Measurements from ENCODE around the gene NIPAL1.

GRCh38 chr4:47996021-47996420 is 20.6 kb upstream of the NIPAL1 start:
- TF ChIP-seq CTCF (IDR thresholded peaks at IDR 0.05) (no peak), POLR2AphosphoS5 (IDR thresholded peaks at IDR 0.05; ENCODE audit: insufficient read depth in 1 of 2, low read depth in 1 of 2) (no peak), POLR2A (IDR thresholded peaks at IDR 0.05) (no peak)
